ENCODE measurements around the gene SEMA5A. TPM values are rescaled to one million over a fixed set of nuclear protein-coding genes. Genes with fewer than 3 reads are reported as not detected.

The SEMA5A gene
- total RNA-seq, 1 donor from 2014 or later: not detected

DNA sequence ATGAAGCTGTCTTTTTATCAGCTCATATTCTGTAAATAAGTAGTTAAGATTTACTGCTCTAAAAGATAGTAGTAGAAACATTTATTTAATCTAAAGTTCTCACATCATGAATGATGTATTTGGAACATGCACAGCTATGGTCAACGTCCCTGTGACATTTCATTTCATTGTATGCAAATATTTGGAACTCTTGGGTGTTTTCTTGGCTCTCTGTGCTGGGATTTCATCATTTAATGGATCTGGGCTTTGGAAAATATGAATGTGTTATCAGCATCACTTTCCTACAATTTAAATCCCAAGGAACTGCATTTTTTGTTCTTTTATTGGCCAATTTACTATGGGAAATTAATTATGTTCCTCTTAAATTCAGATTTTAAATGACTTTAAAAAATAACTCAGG is 462.9 kb downstream of the SEMA5A start:
- no peak for DNase-seq
- intact Hi-C loops (cut with micrococcal nuclease): no loop called here

DNA sequence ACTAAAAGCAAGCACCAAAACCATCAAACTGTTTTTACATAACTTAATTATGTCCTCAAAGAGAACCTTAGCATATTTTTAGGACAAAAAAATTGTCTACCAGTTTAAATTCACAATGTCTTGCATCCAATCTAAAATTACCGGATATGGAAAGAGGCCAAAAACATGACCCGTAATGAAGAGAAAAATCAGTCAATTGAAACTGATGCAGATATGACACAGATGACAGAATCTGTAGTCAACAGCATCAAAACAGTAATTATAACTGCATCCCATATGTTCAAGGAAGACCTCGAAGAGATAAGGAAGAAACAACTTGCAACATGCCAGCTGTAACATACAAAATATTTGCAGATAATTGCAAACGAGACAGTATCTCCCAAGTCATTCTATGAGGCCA is 473.2 kb downstream of the SEMA5A start:
- H3K36me3 Mint-ChIP-seq (ENCODE audit: low read depth): no peaks in the 10 kb centered on the region
- no peaks in the 10 kb centered on the region for H3K9me3 Mint-ChIP-seq

More for the DNA sequence above, 462.9 kb downstream of the SEMA5A start:
- H3K4me1 Mint-ChIP-seq: no peaks in the 10 kb centered on the region
- no peak overlapping the region for H3K4me3 Mint-ChIP-seq
- no peak overlapping the region for H3K27ac Mint-ChIP-seq
- no peaks in the 10 kb centered on the region for H3K27me3 Mint-ChIP-seq
- no peaks in the 10 kb centered on the region for H3K36me3 Mint-ChIP-seq (ENCODE audit: low read depth)
- H3K9me3 Mint-ChIP-seq: peaks cover 11% of the 10 kb centered on the region

GRCh38 chr5:9071524-9071923 is 474.4 kb downstream of the SEMA5A start:
- H3K4me1 Mint-ChIP-seq: no peaks in the 10 kb centered on the region
- intact Hi-C loops (cut with micrococcal nuclease): no loop called here
- no peaks in the 10 kb centered on the region for H3K9me3 Mint-ChIP-seq
- no peak overlapping the region for H3K27ac Mint-ChIP-seq
- DNase-seq: no peak
- H3K27me3 Mint-ChIP-seq: no peaks in the 10 kb centered on the region
- no peak overlapping the region for H3K4me3 Mint-ChIP-seq
- H3K36me3 Mint-ChIP-seq (ENCODE audit: low read depth): no peaks in the 10 kb centered on the region

More for the DNA sequence above, 473.2 kb downstream of the SEMA5A start:
- no peak for DNase-seq
- H3K4me1 Mint-ChIP-seq: no peaks in the 10 kb centered on the region
- intact Hi-C loops (cut with micrococcal nuclease): no loop called here
- H3K4me3 Mint-ChIP-seq: no peak overlapping the region
- H3K27ac Mint-ChIP-seq: no peak overlapping the region
- no peaks in the 10 kb centered on the region for H3K27me3 Mint-ChIP-seq

GRCh38 chr5:9071074-9071473 is 474.8 kb downstream of the SEMA5A start:
- Mint-ChIP-seq H3K36me3 (ENCODE audit: low read depth) (no peaks in the 10 kb centered on the region), H3K4me1 (no peaks in the 10 kb centered on the region), H3K27me3 (no peaks in the 10 kb centered on the region), H3K27ac (no peak overlapping the region), H3K4me3 (no peak overlapping the region), H3K9me3 (no peaks in the 10 kb centered on the region)
- intact Hi-C loops (cut with micrococcal nuclease): no loop called here
- no peak for DNase-seq

- Mint-ChIP-seq H3K36me3 (ENCODE audit: low read depth) (no peaks in the 10 kb centered on the region), H3K4me3 (no peak overlapping the region), H3K9me3 (peaks cover 3% of the 10 kb centered on the region), H3K4me1 (no peaks in the 10 kb centered on the region), H3K27me3 (no peaks in the 10 kb centered on the region), H3K27ac (no peak overlapping the region)
- intact Hi-C loops (cut with micrococcal nuclease): no loop called here
- no peak for DNase-seq
These were observed 476.2 kb downstream of the SEMA5A start for GRCh38 chr5:9069650-9070049.

DNA sequence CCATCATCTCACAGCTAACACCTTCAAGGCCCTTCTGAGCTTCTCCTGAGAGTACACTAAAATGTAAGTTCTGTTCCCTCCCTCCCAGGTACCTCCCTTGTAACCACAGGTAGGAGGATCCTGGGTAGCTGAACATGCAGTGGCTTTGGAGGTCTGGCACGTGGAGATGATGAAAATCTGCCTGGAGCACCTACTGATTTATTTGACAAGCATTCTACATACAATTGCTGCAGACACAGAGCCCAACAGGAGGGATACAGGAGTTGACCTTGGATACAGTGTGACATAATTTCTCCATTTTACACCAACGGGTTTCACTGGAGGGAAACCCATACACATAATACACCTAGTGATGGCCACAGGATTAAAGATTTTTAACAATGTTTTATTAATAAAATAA is 478.7 kb downstream of the SEMA5A start:
- no peaks in the 10 kb centered on the region for H3K27me3 Mint-ChIP-seq

DNA sequence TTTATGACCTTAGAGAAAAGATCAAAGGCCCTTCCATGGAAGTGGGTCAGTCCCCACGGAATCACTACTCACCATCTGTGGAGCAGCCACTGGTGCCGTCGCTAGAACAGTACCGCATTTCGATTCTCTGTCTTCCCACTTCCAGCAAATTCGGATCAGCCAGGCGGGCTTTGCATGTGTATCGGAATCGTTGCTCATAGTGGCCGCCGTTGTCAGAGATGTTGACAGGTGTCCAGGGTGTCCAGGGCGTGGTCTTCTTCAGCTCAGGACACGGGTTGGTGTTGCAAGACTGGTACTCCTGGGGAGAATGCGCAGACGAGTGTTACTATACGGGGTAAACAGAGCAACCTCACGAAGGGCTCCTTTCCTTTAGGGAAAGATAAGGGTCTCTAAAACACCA is 479.5 kb downstream of the SEMA5A start:
- Mint-ChIP-seq H3K36me3 (ENCODE audit: low read depth) (no peaks in the 10 kb centered on the region), H3K27me3 (no peaks in the 10 kb centered on the region), H3K4me1 (no peaks in the 10 kb centered on the region), H3K27ac (no peak overlapping the region), H3K9me3 (peaks cover 5% of the 10 kb centered on the region), H3K4me3 (no peak overlapping the region)
- intact Hi-C loops (cut with micrococcal nuclease): no loop called here
- DNase-seq: no peak

More for the DNA sequence above, 478.7 kb downstream of the SEMA5A start:
- Mint-ChIP-seq H3K36me3 (ENCODE audit: low read depth) (no peaks in the 10 kb centered on the region), H3K9me3 (peaks cover 3% of the 10 kb centered on the region), H3K27ac (no peak overlapping the region), H3K4me3 (no peak overlapping the region), H3K4me1 (no peaks in the 10 kb centered on the region)
- DNase-seq: no peak
- intact Hi-C loops (cut with micrococcal nuclease): no loop called here

DNA sequence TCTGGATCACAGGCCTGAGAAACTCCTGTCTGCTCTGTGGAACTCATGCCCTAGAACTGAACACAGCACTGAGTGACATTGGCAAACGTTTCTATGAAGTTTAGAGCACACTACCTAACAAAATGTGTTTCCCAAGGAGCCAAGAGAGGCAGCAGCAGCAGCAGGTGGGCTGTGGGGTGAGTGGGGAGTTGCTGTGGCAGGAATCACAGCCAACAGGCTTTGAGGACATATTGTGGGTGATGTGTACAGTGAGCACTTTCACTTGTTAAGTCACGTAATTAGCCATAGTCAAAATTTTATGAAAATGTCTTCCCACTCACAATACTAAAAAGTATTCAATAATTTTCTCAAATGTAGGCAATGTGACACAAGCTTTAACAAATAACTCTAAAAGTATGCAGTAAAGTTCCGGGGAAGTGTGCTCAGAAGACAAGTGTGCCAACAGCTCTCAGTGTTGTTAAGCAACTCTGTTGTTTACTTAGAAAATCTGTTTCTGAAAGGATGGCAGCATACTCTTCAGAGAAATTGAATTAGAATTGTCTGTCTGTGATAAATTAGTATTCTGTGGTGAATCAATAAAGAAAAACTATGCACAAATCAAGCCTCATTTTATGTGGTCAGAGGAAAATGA is 482.1 kb downstream of the SEMA5A start:
- H3K4me3 Mint-ChIP-seq: no peak overlapping the region
- no peak overlapping the region for H3K27ac Mint-ChIP-seq
- H3K9me3 Mint-ChIP-seq: peaks cover 7% of the 10 kb centered on the region
- no peak for DNase-seq
- no peaks in the 10 kb centered on the region for H3K4me1 Mint-ChIP-seq
- intact Hi-C loops (cut with micrococcal nuclease): no loop called here
- H3K27me3 Mint-ChIP-seq: no peaks in the 10 kb centered on the region
- no peaks in the 10 kb centered on the region for H3K36me3 Mint-ChIP-seq (ENCODE audit: low read depth)

GRCh38 chr5:9062873-9063272 is 483.0 kb downstream of the SEMA5A start:
- H3K36me3 Mint-ChIP-seq (ENCODE audit: low read depth): no peaks in the 10 kb centered on the region
- H3K27ac Mint-ChIP-seq: no peak overlapping the region
- intact Hi-C loops (cut with micrococcal nuclease): no loop called here
- no peaks in the 10 kb centered on the region for H3K27me3 Mint-ChIP-seq
- H3K4me1 Mint-ChIP-seq: no peaks in the 10 kb centered on the region
- H3K9me3 Mint-ChIP-seq: peaks cover 7% of the 10 kb centered on the region
- H3K4me3 Mint-ChIP-seq: no peak overlapping the region
- DNase-seq: no peak

GRCh38 chr5:9059920-9060691 is 485.8 kb downstream of the SEMA5A start:
- no peak overlapping the region for H3K4me3 Mint-ChIP-seq

DNA sequence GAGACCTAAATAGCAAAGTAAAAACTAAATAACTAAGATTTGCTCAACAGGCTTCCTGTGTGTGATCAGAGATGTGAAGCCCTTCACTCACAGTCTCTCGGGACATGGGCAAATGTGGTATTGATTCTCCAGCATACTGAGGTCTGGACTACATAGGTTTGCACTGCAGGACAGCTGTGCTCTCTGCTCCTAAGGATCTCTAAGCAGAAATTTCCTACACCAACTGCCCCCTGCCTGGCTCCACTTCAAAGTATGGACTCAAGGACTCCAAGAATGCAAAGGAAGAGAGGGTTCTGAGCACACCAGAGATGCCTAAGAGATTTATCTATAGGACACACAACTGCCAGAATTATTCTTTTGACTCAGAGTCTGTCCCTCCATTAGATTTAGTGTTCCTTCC is 487.2 kb downstream of the SEMA5A start:
- DNase-seq: no peak
- no peaks in the 10 kb centered on the region for H3K4me1 Mint-ChIP-seq

More at GRCh38 chr5:9059920-9060691, 485.8 kb downstream of the SEMA5A start:
- H3K27me3 Mint-ChIP-seq: no peaks in the 10 kb centered on the region
- no peaks in the 10 kb centered on the region for H3K4me1 Mint-ChIP-seq
- intact Hi-C loops (cut with micrococcal nuclease): no loop called here
- peaks cover 7% of the 10 kb centered on the region for H3K9me3 Mint-ChIP-seq
- DNase-seq: no peak
- H3K27ac Mint-ChIP-seq: no peak overlapping the region
- no peaks in the 10 kb centered on the region for H3K36me3 Mint-ChIP-seq (ENCODE audit: low read depth)

DNA sequence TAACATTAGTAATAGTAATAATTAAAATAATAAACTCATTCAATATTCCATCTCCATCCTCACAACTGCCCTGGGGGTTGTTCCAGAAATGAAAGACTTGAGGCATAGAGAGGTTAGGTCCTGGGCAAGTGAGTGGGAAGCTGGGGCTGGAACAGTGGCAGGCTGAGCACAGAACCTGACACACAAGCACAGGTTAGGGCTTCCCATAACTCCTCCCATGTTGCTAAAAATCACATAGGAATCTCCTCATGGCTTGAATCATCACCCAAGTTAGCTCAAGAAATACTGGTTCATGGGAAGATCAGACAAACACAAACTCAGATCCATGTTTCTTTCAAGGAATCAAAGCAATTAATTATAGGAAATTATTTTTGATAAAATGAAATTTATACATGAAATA is 487.7 kb downstream of the SEMA5A start:
- Mint-ChIP-seq H3K9me3 (peaks cover 4% of the 10 kb centered on the region), H3K4me1 (no peaks in the 10 kb centered on the region), H3K4me3 (no peak overlapping the region), H3K36me3 (ENCODE audit: low read depth) (no peaks in the 10 kb centered on the region), H3K27ac (no peak overlapping the region), H3K27me3 (no peaks in the 10 kb centered on the region)
- intact Hi-C loops (cut with micrococcal nuclease): no loop called here
- no peak for DNase-seq

More for the DNA sequence above, 487.2 kb downstream of the SEMA5A start:
- Mint-ChIP-seq H3K27me3 (no peaks in the 10 kb centered on the region), H3K9me3 (peaks cover 4% of the 10 kb centered on the region), H3K36me3 (ENCODE audit: low read depth) (no peaks in the 10 kb centered on the region), H3K4me3 (no peak overlapping the region), H3K27ac (no peak overlapping the region)
- intact Hi-C loops (cut with micrococcal nuclease): no loop called here

DNA sequence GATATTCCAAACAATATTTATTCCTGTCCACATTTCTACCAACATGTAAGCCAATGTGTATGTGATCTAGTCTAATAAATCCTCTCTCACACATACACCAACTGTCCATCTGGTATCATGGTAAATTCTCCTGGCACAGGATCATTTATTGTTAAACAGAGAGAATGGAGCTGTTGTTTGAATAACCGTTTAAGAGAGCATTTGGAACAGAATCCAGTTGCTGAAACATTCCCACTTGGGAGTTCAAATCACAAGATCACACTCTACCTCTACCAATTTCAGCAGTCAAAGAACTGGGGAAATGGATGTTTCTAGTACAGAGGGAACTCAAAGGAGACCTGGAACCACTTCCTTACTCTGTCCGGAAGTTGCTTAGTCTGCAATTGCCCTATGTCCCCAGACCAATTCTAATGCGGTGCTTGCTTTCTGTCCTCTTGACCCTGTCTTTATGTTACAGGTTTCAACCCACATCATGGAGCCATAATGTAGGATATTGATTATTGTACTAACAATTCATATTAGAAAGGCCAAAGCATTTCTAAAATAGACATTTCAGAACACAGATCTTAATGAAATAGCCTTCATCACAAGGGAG is 488.4 kb downstream of the SEMA5A start:
- H3K27me3 Mint-ChIP-seq: no peaks in the 10 kb centered on the region
- peaks cover 4% of the 10 kb centered on the region for H3K9me3 Mint-ChIP-seq
- no peak overlapping the region for H3K27ac Mint-ChIP-seq
- H3K4me3 Mint-ChIP-seq: no peak overlapping the region
- H3K36me3 Mint-ChIP-seq (ENCODE audit: low read depth): no peaks in the 10 kb centered on the region
- no peak for DNase-seq
- intact Hi-C loops (cut with micrococcal nuclease): no loop called here
- H3K4me1 Mint-ChIP-seq: no peaks in the 10 kb centered on the region

DNA sequence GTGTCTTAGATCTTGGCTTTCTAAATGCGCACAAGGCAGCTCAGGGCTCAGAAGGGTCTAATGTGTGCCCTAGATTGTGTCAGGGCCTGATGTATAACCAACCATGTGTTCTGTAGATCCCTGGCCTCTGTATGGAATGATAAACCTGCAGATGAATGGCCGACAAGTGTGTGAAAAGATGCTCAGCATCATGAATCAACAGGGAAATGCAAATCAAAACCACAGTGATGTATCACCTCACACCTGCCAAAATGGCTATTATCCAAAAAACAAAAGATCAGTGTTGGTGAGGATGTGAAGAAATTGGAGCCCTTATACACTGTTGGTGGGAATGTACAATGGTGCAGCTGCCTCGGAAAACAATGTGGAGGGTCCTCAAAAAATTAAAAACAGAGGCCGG is 489.8 kb downstream of the SEMA5A start:
- no peaks in the 10 kb centered on the region for H3K27me3 Mint-ChIP-seq
- H3K9me3 Mint-ChIP-seq: no peaks in the 10 kb centered on the region
- H3K4me1 Mint-ChIP-seq: no peaks in the 10 kb centered on the region
- DNase-seq: no peak
- no peak overlapping the region for H3K4me3 Mint-ChIP-seq
- no peaks in the 10 kb centered on the region for H3K36me3 Mint-ChIP-seq (ENCODE audit: low read depth)
- intact Hi-C loops (cut with micrococcal nuclease): no loop called here
- no peak overlapping the region for H3K27ac Mint-ChIP-seq

Data from activated CD4-positive, alpha-beta T cell treated with anti-CD3 and anti-CD28 coated beads, Interleukin-2, amount 10 ng/mL, durations not matched to agents 24 days and 14 days (primary cell).